IMR-90 (cell line): ENCODE data around the gene KRT35. TPM values are rescaled to one million over a fixed set of nuclear protein-coding genes. Genes with fewer than 3 reads are reported as not detected.

Source experiments
- ATAC-seq: fragments of 200-7000 bp; cut with Tn5 transposase; 2 replicates; pipeline ENCODE4 v1.9.1; 2020; ENCODE audit warnings: low read depth, mild to moderate bottlenecking, moderate library complexity
- BruUV-seq: library from RNA; stranded (reverse); fragments of 400-500 nt; replicated peaks from 2 replicates; lab custom pipeline; 2021; lab: Mats Ljungman, UMichigan
- CTCF ChIA-PET: fragments of 300-600 bp; formaldehyde crosslinking; extraction: SDS; loops from one replicate; lab custom pipeline; 2021; ENCODE audit warnings: antibody characterized with exemption; lab: Yijun Ruan, JAX
- POLR2A ChIA-PET: fragments of 300-600 bp; sonication (Branson Sonifier 250); formaldehyde crosslinking; loops from one replicate; lab custom pipeline; 2022; ENCODE audit warnings: antibody characterized with exemption; ENCODE audit not compliant: unreplicated experiment; lab: Charles Lee
- DNase-seq: peaks from one replicate; pipeline ENCODE4 v3.0.0; 2013
- H2AFZ ChIP-seq: replicated peaks from 2 replicates; pipeline ENCODE3; 2013; ENCODE audit warnings: low read length, mild to moderate bottlenecking; ENCODE audit not compliant: poor library complexity
- H2AK5ac ChIP-seq: 2 replicates; pipeline ENCODE4 v1.6.1; 2013; ENCODE audit warnings: low read depth, low read length, inconsistent platforms
- H2AK9ac ChIP-seq: replicated peaks from 2 replicates; pipeline ENCODE3; 2013; ENCODE audit warnings: mild to moderate bottlenecking, low read depth, low read length, moderate library complexity; ENCODE audit not compliant: poor library complexity
- H2BK120ac ChIP-seq: 2 replicates; pipeline ENCODE4 v1.6.1; 2013; ENCODE audit warnings: low read depth, low read length, inconsistent platforms
- H2BK15ac ChIP-seq: 3 replicates; pipeline ENCODE4 v1.6.1; 2013; ENCODE audit warnings: low read depth, low read length, inconsistent platforms
- H2BK20ac ChIP-seq: 2 replicates; pipeline ENCODE4 v1.6.1; 2013; ENCODE audit warnings: low read depth, mild to moderate bottlenecking, inconsistent platforms, low read length, moderate library complexity
- H2BK5ac ChIP-seq: 2 replicates; pipeline ENCODE4 v1.6.1; 2013; ENCODE audit warnings: mild to moderate bottlenecking, low read depth, low read length, inconsistent platforms; ENCODE audit not compliant: poor library complexity, severe bottlenecking
- H3K14ac ChIP-seq: replicated peaks from 2 replicates; pipeline ENCODE4 v1.6.1; 2013; ENCODE audit warnings: low read depth, low read length, inconsistent platforms
- H3K18ac ChIP-seq: 2 replicates; pipeline ENCODE4 v1.6.1; 2013; ENCODE audit warnings: low read depth, low read length, control low read depth
- H3K23ac ChIP-seq: 2 replicates; pipeline ENCODE4 v1.6.1; 2013; ENCODE audit warnings: low read depth, low read length, inconsistent platforms
- H3K27ac ChIP-seq: 2 replicates; pipeline ENCODE4 v1.5.1; 2013; ENCODE audit warnings: mild to moderate bottlenecking, control low read depth, low read length; ENCODE audit not compliant: insufficient read depth
- H3K27me3 ChIP-seq: 2 replicates; pipeline ENCODE4 v1.6.1; 2013; ENCODE audit warnings: low read length; ENCODE audit not compliant: control insufficient read depth, insufficient read depth
- H3K36me3 ChIP-seq: 2 replicates; pipeline ENCODE4 v1.6.1; 2013; ENCODE audit warnings: low read length, mixed read lengths; ENCODE audit not compliant: control insufficient read depth, insufficient read depth
- H3K4ac ChIP-seq: 2 replicates; pipeline ENCODE4 v1.6.1; 2013; ENCODE audit warnings: low read depth, low read length, inconsistent platforms
- H3K4me1 ChIP-seq: 2 replicates; pipeline ENCODE4 v1.6.1; 2013; ENCODE audit warnings: low read length, mixed read lengths; ENCODE audit not compliant: control insufficient read depth, insufficient read depth
- H3K4me2 ChIP-seq: 2 replicates; pipeline ENCODE4 v1.6.1; 2013; ENCODE audit warnings: low read depth, mild to moderate bottlenecking, control low read depth, low read length, moderate library complexity
- H3K4me3 ChIP-seq: 2 replicates; pipeline ENCODE4 v1.5.1; 2013; ENCODE audit warnings: low read depth, mild to moderate bottlenecking, control low read depth, low read length, moderate library complexity; ENCODE audit not compliant: insufficient read depth
- H3K56ac ChIP-seq: 2 replicates; pipeline ENCODE4 v1.6.1; 2013; ENCODE audit warnings: low read length, inconsistent platforms; ENCODE audit not compliant: insufficient read depth; ENCODE audit errors: extremely low read depth
- H3K79me1 ChIP-seq, 2 experiments: 2 replicates each; pipeline ENCODE4 v1.6.1; 2013; ENCODE audit warnings: low read length in 2 of 2, inconsistent platforms in 1 of 2, low read depth in 1 of 2
- H3K9ac ChIP-seq: 2 replicates; pipeline ENCODE4 v1.6.1; 2013; ENCODE audit warnings: low read depth, low read length, control low read depth
- H3K9me1 ChIP-seq: 2 replicates; pipeline ENCODE4 v1.6.1; 2013; ENCODE audit warnings: low read length, inconsistent platforms; ENCODE audit not compliant: insufficient read depth
- H3K9me3 ChIP-seq: 2 replicates; pipeline ENCODE4 v1.6.1; 2013; ENCODE audit warnings: low read length; ENCODE audit not compliant: control insufficient read depth, insufficient read depth
- H4K20me1 ChIP-seq: 2 replicates; pipeline ENCODE4 v1.6.1; 2013; ENCODE audit warnings: low read length, inconsistent platforms; ENCODE audit not compliant: insufficient read depth
- H4K5ac ChIP-seq: 2 replicates; pipeline ENCODE4 v1.6.1; 2013; ENCODE audit warnings: mild to moderate bottlenecking, low read depth, low read length, control low read depth
- H4K8ac ChIP-seq, 2 experiments: 2 replicates each; pipeline ENCODE4 v1.6.1; 2013; ENCODE audit warnings: low read depth in 2 of 2, low read length in 2 of 2, control low read depth in 1 of 2, inconsistent platforms in 1 of 2
- H4K91ac ChIP-seq: 2 replicates; pipeline ENCODE4 v1.6.1; 2013; ENCODE audit warnings: low read depth, low read length, inconsistent platforms; ENCODE audit not compliant: insufficient read depth
- RCOR1 ChIP-seq: IDR thresholded peaks from 2 replicates; pipeline ENCODE4 v1.6.1; 2012; ENCODE audit warnings: mild to moderate bottlenecking, low read length, improper control_type of control experiment; ENCODE audit not compliant: insufficient replicate concordance
- RFX5 ChIP-seq: IDR thresholded peaks from 2 replicates; pipeline ENCODE4 v1.8.0; 2012; ENCODE audit warnings: low read depth, mild to moderate bottlenecking, low read length, moderate library complexity
- WGBS, 2 experiments: methylation state at CpG; one replicate each; pipeline versions ENCODE4 v1.1.5 to v1.1.7; 2013; ENCODE audit warnings: missing lambda C conversion rate in 2 of 2; ENCODE audit not compliant: insufficient read length in 1 of 2; ENCODE audit errors: extremely low coverage in 2 of 2; 5-methylcytosine and 5-hydroxymethylcytosine counted together
- dilution Hi-C: fragments of 300-500 bp; cut with HindIII; formaldehyde crosslinking; loops from one replicate; pipeline ENCODE4 v1.14.3; 2018; ENCODE audit warnings: low sequenced_read_pairs; ENCODE audit not compliant: unreplicated experiment
- in situ Hi-C: fragments of 300-500 bp; cut with MboI; formaldehyde crosslinking; loops from 3 replicates; pipeline ENCODE4 v1.14.3; 2019; ENCODE audit warnings: low sequenced_read_pairs, inconsistent platforms, mixed read lengths
- intact Hi-C: fragments of 100-400 bp; cut with micrococcal nuclease; formaldehyde crosslinking; loops from 2 replicates; pipeline ENCODE4 v1.10.0; 2022
- polyA plus RNA-seq, 3 experiments: library from polyadenylated mRNA; depleted of rRNA; stranded (reverse); fragments of >200 nt; gene quantifications; 2 replicates each; pipeline ENCODE4 v1.2.3, GENCODE V29; 2012; ENCODE audit warnings: low replicate concordance in 1 of 3
- total RNA-seq: library from RNA; depleted of rRNA; stranded (reverse); fragments of >200 nt; gene quantifications from 2 replicates; pipeline ENCODE4 v1.2.3, GENCODE V29; 2012

KRT35 gene
- total and polyA plus RNA-seq, 2 of the 4 experiments (the other 2 are of a cell fraction): not detected

DNA sequence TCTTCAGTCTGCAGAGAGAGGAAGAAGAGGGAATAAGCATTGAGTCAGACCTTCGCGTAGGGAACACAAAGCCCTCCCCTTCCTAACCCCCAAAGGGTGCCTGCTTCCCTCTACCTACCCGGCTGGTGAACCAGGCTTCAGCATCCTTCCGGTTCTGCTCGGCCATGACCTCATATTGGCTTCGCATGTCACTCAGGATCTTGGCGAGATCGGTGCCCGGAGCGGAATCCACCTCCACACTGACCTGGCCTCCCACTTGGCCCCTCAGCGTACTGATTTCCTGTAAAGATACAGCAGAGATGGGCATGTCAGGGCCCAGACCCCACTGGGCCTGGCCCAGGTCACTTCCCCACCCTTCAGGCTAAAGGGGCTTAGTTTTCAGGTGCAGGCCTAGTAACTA lies 43.3 kb upstream of the KRT35 start:
- ATAC-seq (no peak), DNase-seq (no peak)
- no peak overlapping the region for H3K27ac ChIP-seq
- BruUV-seq: no TSS peak
- peaks cover 25% of the 10 kb centered on the region for H3K4me1 ChIP-seq
- H3K4me2 ChIP-seq: no peak overlapping the region
- no peak for TF ChIP-seq RFX5
- no peak for TF ChIP-seq RCOR1
- intact Hi-C loops: no loop called here
- H2AK9ac ChIP-seq: no peak overlapping the region
- ChIA-PET POLR2A (no interaction called here), CTCF (no interaction called here)
- H3K4me3 ChIP-seq: no peak overlapping the region
- no peaks in the 10 kb centered on the region for H3K9me3 ChIP-seq
- peak overlapping the region; percentile 39; the same call in 1 of the 2 replicates for H4K91ac ChIP-seq
- peak overlapping the region; percentile 75 for H2BK20ac ChIP-seq
- no peaks in the 10 kb centered on the region for H3K36me3 ChIP-seq
- H4K5ac ChIP-seq: no peak overlapping the region
- H3K4ac ChIP-seq: peak overlapping the region; percentile 73; the same call in 1 of the 2 replicates
- dilution Hi-C loops: no loop called here
- peaks cover 0 to 4% of the 10 kb centered on the region in 2 experiments; a peak in 1 of 4 replicates for H3K79me1 ChIP-seq
- H4K8ac ChIP-seq: no peak overlapping the region; a peak in 1 of 4 replicates
- no peak overlapping the region for H3K56ac ChIP-seq
- no peak overlapping the region for H2BK15ac ChIP-seq
- WGBS, 2 experiments: 87% methylated on average over 3 of the region's 11 CpGs; no CpG with 5 or more reads in 1 of the 2 experiments
- H2AK5ac ChIP-seq: 0 out of 2 replicates have a peak overlapping the region, but pooled peaks have one; percentile 36
- H3K18ac ChIP-seq: no peak overlapping the region
- peak overlapping the region; percentile 96 for H2BK120ac ChIP-seq
- in situ Hi-C loops: no loop called here
- H3K27me3 ChIP-seq: peaks cover 2% of the 10 kb centered on the region; the same call in 1 of the 2 replicates
- H3K9ac ChIP-seq: no peak overlapping the region
- H3K23ac ChIP-seq: no peak overlapping the region
- no peaks in the 10 kb centered on the region for H4K20me1 ChIP-seq
- no peak overlapping the region for H2BK5ac ChIP-seq
- peak overlapping the region; percentile 16 for H2AFZ ChIP-seq
- peaks cover 8% of the 10 kb centered on the region; the same call in 1 of the 2 replicates for H3K9me1 ChIP-seq
- no peak overlapping the region for H3K14ac ChIP-seq
